HepG2 (cell line): Measurements from ENCODE around the gene TRIM9. TPM values are rescaled to one million over a fixed set of nuclear protein-coding genes. Genes with fewer than 3 reads are reported as not detected.
A peak's percentile ranks its signal among the peaks of the same experiment; 100 is the strongest.

Source experiments
- ATAC-seq: fragments of 200-7000 bp; cut with Tn5 transposase; 3 replicates; pipeline ENCODE4 v1.9.1; 2020; ENCODE audit warnings: mild to moderate bottlenecking, moderate library complexity
- BruUV-seq: library from RNA; stranded (reverse); fragments of 400-500 nt; replicated peaks from 2 replicates; lab custom pipeline; 2021; lab: Mats Ljungman, UMichigan
- CTCF ChIA-PET: fragments of 300-600 bp; formaldehyde crosslinking; extraction: SDS; loops from one replicate; lab custom pipeline; 2021; ENCODE audit warnings: low total read pairs, inconsistent platforms, low intra/inter-chr PET ratio; lab: Yijun Ruan, JAX
- POLR2A ChIA-PET: fragments of 350-600 bp; sonication (Branson Sonifier 250); formaldehyde crosslinking; loops from one replicate; lab custom pipeline; 2020; ENCODE audit warnings: antibody characterized with exemption, inconsistent platforms; lab: Yijun Ruan, JAX
- DNase-seq: peaks from one replicate; pipeline ENCODE4 v3.0.0-alpha.2; 2015; ENCODE audit warnings: low spot score
- FAIRE-seq: peaks from 3 replicates; lab custom pipeline; 2011; peaks lifted over from hg19 to GRCh38; lab: Jason Lieb, UNC
- H2AFZ ChIP-seq: one replicate; pipeline ENCODE4 v1.6.1; 2011; ENCODE audit warnings: low read length, inconsistent platforms
- H3K27ac ChIP-seq: fragments of 300-600 bp; 3 replicates; pipeline ENCODE4 v1.8.0; 2011; ENCODE audit warnings: mixed run types, mild to moderate bottlenecking, mixed read lengths, low read length, inconsistent platforms; ENCODE audit not compliant: insufficient read depth; ENCODE audit errors: extremely low read length
- H3K27me3 ChIP-seq, 2 experiments: fragments of 200-600 bp in 1 of 2; 2 replicates in 1 of 2; 3 replicates in 1 of 2; pipeline versions ENCODE4 v1.6.0 to v1.8.0; 2011; ENCODE audit warnings: low read length in 2 of 2, mild to moderate bottlenecking in 2 of 2, moderate library complexity in 2 of 2, inconsistent platforms in 1 of 2; ENCODE audit not compliant: insufficient read depth in 2 of 2, control insufficient read depth in 1 of 2
- H3K36me3 ChIP-seq, 2 experiments: fragments of 200-600 bp in 1 of 2; replicated peaks in 1 of 2; 2 replicates in 1 of 2; 3 replicates in 1 of 2; pipeline versions ENCODE4 v1.5.1 to v1.8.0; 2011; ENCODE audit warnings: low read length in 2 of 2, inconsistent platforms in 1 of 2; ENCODE audit not compliant: insufficient read depth in 2 of 2, control insufficient read depth in 1 of 2
- H3K4me1 ChIP-seq: 2 replicates; pipeline ENCODE4 v1.5.1; 2012; ENCODE audit warnings: low read length, inconsistent platforms; ENCODE audit not compliant: insufficient read depth
- H3K4me2 ChIP-seq: 2 replicates; pipeline ENCODE4 v1.6.0; 2011; ENCODE audit warnings: low read depth, low read length, inconsistent platforms
- H3K4me3 ChIP-seq, 3 experiments: fragments of 200-600 bp in 1 of 3; sonication (generic), shearing (Covaris generic) in 1 of 3; replicated peaks in 1 of 3; 2 replicates each; pipeline ENCODE4 v1.5.1; 2011 to 2016; ENCODE audit warnings: low read length in 3 of 3, inconsistent platforms in 2 of 3, low read depth in 2 of 3, mild to moderate bottlenecking in 2 of 3, control low read depth in 1 of 3, mixed read lengths in 1 of 3; ENCODE audit not compliant: insufficient read depth in 1 of 3
- H3K79me2 ChIP-seq: one replicate; pipeline ENCODE4 v1.6.1; 2011; ENCODE audit warnings: low read length, inconsistent platforms; ENCODE audit not compliant: insufficient read depth
- H3K9ac ChIP-seq: 2 replicates; pipeline ENCODE4 v1.6.0; 2011; ENCODE audit warnings: mild to moderate bottlenecking, low read depth, low read length, inconsistent platforms; ENCODE audit not compliant: insufficient read depth
- H3K9me3 ChIP-seq: 2 replicates; pipeline ENCODE4 v1.5.1; 2012; ENCODE audit warnings: mild to moderate bottlenecking, low read length
- H4K20me1 ChIP-seq: 2 replicates; pipeline ENCODE4 v1.6.0; 2011; ENCODE audit warnings: inconsistent platforms, mild to moderate bottlenecking, low read length, moderate library complexity; ENCODE audit not compliant: insufficient read depth
- ATF7 ChIP-seq, 2 experiments: fragments of 450-650 bp in 1 of 2; sonication (generic) in 1 of 2; formaldehyde crosslinking in 1 of 2; IDR thresholded peaks; 2 replicates each; pipeline versions ENCODE4 v1.4.0 to v1.6.1; 2016 to 2020; ENCODE audit warnings: antibody characterized with exemption in 1 of 2, mild to moderate bottlenecking in 1 of 2, missing genetic modification reagents in 1 of 2
- HMGA1 ChIP-seq: sonication (generic); formaldehyde crosslinking; conservative IDR thresholded peaks from 2 replicates; pipeline ENCODE4 v1.4.0; 2020; ENCODE audit warnings: missing genetic modification reagents
- RAD21 ChIP-seq: fragments of 450-650 bp; formaldehyde crosslinking; IDR thresholded peaks from 2 replicates; pipeline ENCODE4 v1.5.0; 2020; ENCODE audit warnings: mild to moderate bottlenecking
- ZBTB20 ChIP-seq: sonication (generic); formaldehyde crosslinking; IDR thresholded peaks from 2 replicates; pipeline ENCODE4 v1.8.1; 2023; ENCODE audit warnings: missing genetic modification reagents, low read depth, mild to moderate bottlenecking, borderline replicate concordance
- ZNF136 ChIP-seq: sonication (generic); formaldehyde crosslinking; IDR thresholded peaks from 2 replicates; pipeline ENCODE4 v1.8.1; 2022; ENCODE audit warnings: low read depth, mild to moderate bottlenecking, moderate library complexity, missing genetic modification reagents
- ZNF230 ChIP-seq: sonication (generic); formaldehyde crosslinking; IDR thresholded peaks from 2 replicates; pipeline ENCODE4 v1.4.0; 2020; ENCODE audit warnings: mild to moderate bottlenecking, missing genetic modification reagents
- ZNF510 ChIP-seq: sonication (generic); formaldehyde crosslinking; IDR thresholded peaks from 2 replicates; pipeline ENCODE4 v1.4.0; 2020; ENCODE audit warnings: low read depth, mild to moderate bottlenecking, missing genetic modification reagents
- ZNF567 ChIP-seq: sonication (generic); formaldehyde crosslinking; IDR thresholded peaks from 2 replicates; pipeline ENCODE4 v1.8.1; 2023; ENCODE audit warnings: mild to moderate bottlenecking, missing genetic modification reagents, borderline replicate concordance
- WGBS: methylation state at CpG from one replicate; pipeline ENCODE4 v1.1.6; 2017; ENCODE audit warnings: low lambda C conversion rate; 5-methylcytosine and 5-hydroxymethylcytosine counted together
- in situ Hi-C: cut with HindIII; loops from 2 replicates; pipeline ENCODE4 v1.10.0; 2017; ENCODE audit warnings: low pct_unique_long_range_greater_than_20kb; ENCODE audit not compliant: extremely low pct_ligation_motif_present
- intact Hi-C: fragments of 100-400 bp; cut with micrococcal nuclease; formaldehyde crosslinking; loops from one replicate; pipeline ENCODE4 v1.10.0; 2022; ENCODE audit not compliant: unreplicated experiment
- polyA plus RNA-seq, 8 experiments: library from polyadenylated mRNA; depleted of rRNA in 3 of 8; stranded (reverse) in 7 of 8; unstranded in 1 of 8; fragments of >200 nt; fragmentation: Illumina TruSeq in 4 of 8; extraction: Trizol in 4 of 8; gene quantifications; 2 replicates each; pipeline versions ENCODE4 v1.2.1 to v1.2.3, GENCODE V29; 2011 to 2016; ENCODE audit warnings: low read depth in 4 of 8, missing spikeins in 1 of 8, mixed read lengths in 1 of 8; ENCODE audit not compliant: insufficient read depth in 1 of 8
- total RNA-seq, 5 experiments: library from RNA; depleted of rRNA; stranded (reverse); fragments of >200 nt; fragmentation: Illumina TruSeq; extraction: Trizol; gene quantifications; 2 replicates each; pipeline ENCODE4 v1.2.3, GENCODE V29; 2016; ENCODE audit warnings: low read depth in 1 of 5

Gene TRIM9
- total and polyA plus RNA-seq, 2 of the 13 experiments (the other 11 are each of a cell fraction or from before 2014, with no cell fraction given) = 0.04 to 0.07 TPM

DNA sequence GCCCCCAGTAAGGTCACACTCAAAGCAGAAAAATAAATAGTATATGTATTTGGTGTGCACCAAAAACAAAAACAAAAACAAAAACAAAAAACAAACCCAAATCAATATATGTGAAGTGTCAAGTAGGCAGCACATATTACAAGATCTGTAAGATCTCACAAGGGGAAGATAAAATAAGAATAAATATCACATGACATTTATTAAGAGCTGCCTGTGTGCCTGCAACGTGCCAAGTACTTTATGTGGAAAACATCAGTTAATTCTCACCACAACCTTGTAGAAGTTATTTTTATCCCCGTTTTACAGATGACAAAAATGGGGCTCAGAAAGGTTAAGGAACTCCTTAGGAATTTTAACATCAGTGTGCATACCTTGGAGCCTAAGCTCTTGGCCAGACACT, 26.6 kb downstream of the TRIM9 start (continued):
- TF ChIP-seq HMGA1 (CRISPR knock-in tag) (no peak), RAD21 (CRISPR knock-in tag) (no peak), ZNF510 (CRISPR knock-in tag) (no peak), ZBTB20 (CRISPR knock-in tag) (no peak), ZNF567 (CRISPR knock-in tag) (no peak)
- TF ChIP-seq, all 625 proteins: peak for 0

DNA sequence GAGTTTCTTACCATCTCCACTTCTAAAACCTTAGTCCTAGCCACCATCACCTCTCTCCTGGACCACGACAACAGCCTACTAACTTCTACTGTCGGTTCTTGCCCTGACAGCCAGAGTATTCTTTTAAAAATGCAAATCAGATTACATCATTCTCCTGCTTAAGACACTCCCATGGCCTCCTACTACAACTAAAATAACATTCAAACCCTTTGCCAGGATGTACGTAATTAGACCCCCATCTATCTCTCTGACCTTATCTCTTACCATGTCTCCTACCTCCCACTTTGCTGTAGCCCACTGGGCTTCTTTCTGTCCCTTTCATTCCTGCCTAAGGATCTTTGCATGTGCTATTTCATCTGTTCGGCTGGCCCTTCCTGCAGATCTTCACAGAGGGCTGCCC, 27.6 kb downstream of the TRIM9 start:
- POLR2A ChIA-PET = no interaction called here
- CTCF ChIA-PET = no interaction called here
- no peak overlapping the region for H3K4me3 ChIP-seq
- H2AFZ ChIP-seq = no peak overlapping the region
- no peak overlapping the region for H3K9ac ChIP-seq
- in situ Hi-C loops (no loop called here), intact Hi-C loops (no loop called here)
- no peak overlapping the region for H3K27ac ChIP-seq
- H3K27me3 ChIP-seq = no peaks in the 10 kb centered on the region; a peak in 1 of 5 replicates
- DNase-seq (no peak), ATAC-seq (no peak), FAIRE-seq (no peak)
- H3K4me1 ChIP-seq = no peaks in the 10 kb centered on the region
- H3K9me3 ChIP-seq = no peaks in the 10 kb centered on the region
- BruUV-seq = no TSS peak
- no peaks in the 10 kb centered on the region for H3K79me2 ChIP-seq
- TF ChIP-seq ATF7 (IDR thresholded peaks at IDR 0.05) (0 out of 2 replicates have a peak, but pooled peaks have one; percentile 45), ATF7 (CRISPR knock-in tag; IDR thresholded peaks at IDR 0.05) (no peak), ZNF136 (CRISPR knock-in tag) (no peak), ZNF230 (no peak)
- no peaks in the 10 kb centered on the region for H4K20me1 ChIP-seq
- WGBS = 3% methylated on average over 4 of the region's 4 CpGs
- H3K36me3 ChIP-seq = no peaks in the 10 kb centered on the region
- no peak overlapping the region for H3K4me2 ChIP-seq
